Hepatocyte (in vitro differentiated cells): ENCODE data around the gene EPHB1. TPM values are rescaled to one million over a fixed set of nuclear protein-coding genes. Genes with fewer than 3 reads are reported as not detected.
A peak's percentile ranks its signal among the peaks of the same experiment; 100 is the strongest.

Experiments used
- DNase-seq: peaks from one replicate; pipeline ENCODE4 v3.0.0-alpha.2; 2016; ENCODE audit warnings: low spot score
- H2AFZ ChIP-seq: fragments of 200-600 bp; sonication (generic); 2 replicates; pipeline ENCODE4 v1.6.0; 2016; ENCODE audit warnings: antibody characterized with exemption, mild to moderate bottlenecking
- H3K27ac ChIP-seq: fragments of 200-600 bp; sonication (generic); 2 replicates; pipeline ENCODE4 v1.5.1; 2016; ENCODE audit warnings: mild to moderate bottlenecking
- H3K27me3 ChIP-seq: fragments of 200-600 bp; sonication (generic); 2 replicates; pipeline ENCODE4 v1.6.1; 2016
- H3K36me3 ChIP-seq: fragments of 200-600 bp; sonication (generic); replicated peaks from 2 replicates; pipeline ENCODE4 v1.5.1; 2016; ENCODE audit warnings: low read depth; ENCODE audit not compliant: insufficient read depth
- H3K4me1 ChIP-seq: fragments of 200-600 bp; sonication (generic); 2 replicates; pipeline ENCODE4 v1.5.1; 2016; ENCODE audit warnings: mild to moderate bottlenecking, moderate library complexity; ENCODE audit not compliant: insufficient read depth
- H3K4me2 ChIP-seq: fragments of 200-600 bp; sonication (generic); 2 replicates; pipeline ENCODE4 v1.6.0; 2016
- H3K4me3 ChIP-seq: fragments of 200-600 bp; sonication (generic); 2 replicates; pipeline ENCODE4 v1.5.1; 2016; ENCODE audit warnings: mild to moderate bottlenecking
- H3K79me2 ChIP-seq: fragments of 200-600 bp; sonication (generic); 2 replicates; pipeline ENCODE4 v1.6.0; 2017; ENCODE audit warnings: mild to moderate bottlenecking
- H3K9me2 ChIP-seq: fragments of 200-600 bp; sonication (generic); replicated peaks from 2 replicates; pipeline ENCODE4 v1.6.0; 2017; ENCODE audit warnings: mild to moderate bottlenecking; ENCODE audit not compliant: insufficient read depth
- H3K9me3 ChIP-seq: fragments of 200-600 bp; sonication (generic); 2 replicates; pipeline ENCODE4 v1.5.1; 2016; ENCODE audit warnings: low read depth, mild to moderate bottlenecking
- H4K20me1 ChIP-seq: fragments of 200-600 bp; sonication (generic); 2 replicates; pipeline ENCODE4 v1.6.0; 2016; ENCODE audit warnings: mild to moderate bottlenecking; ENCODE audit not compliant: insufficient read depth, poor library complexity, severe bottlenecking
- EZH2 ChIP-seq: fragments of 200-600 bp; sonication (generic); IDR thresholded peaks from 2 replicates; pipeline ENCODE4 v1.6.1; 2016; ENCODE audit warnings: antibody characterized with exemption, mild to moderate bottlenecking, borderline replicate concordance
- EZH2phosphoT487 ChIP-seq: fragments of 200-600 bp; sonication (generic); IDR thresholded peaks from one replicate; pipeline ENCODE4 v1.6.1; 2018; ENCODE audit warnings: antibody characterized with exemption, mild to moderate bottlenecking, low read depth, moderate library complexity; ENCODE audit not compliant: unreplicated experiment, severe bottlenecking
- WGBS: methylation state at CpG from one replicate; pipeline ENCODE4 v1.1.6; 2016; ENCODE audit warnings: low lambda C conversion rate; ENCODE audit errors: missing lambda C conversion rate; 5-methylcytosine and 5-hydroxymethylcytosine counted together
- polyA plus RNA-seq: library from polyadenylated mRNA; unstranded; fragments of >200 nt; fragmentation: Nextera tagmentation; extraction: Ambion mirVana; gene quantifications from 2 replicates; pipeline ENCODE4 v1.2.1, GENCODE V29; 2016
- total RNA-seq: library from RNA; depleted of rRNA; stranded (reverse); fragments of >200 nt; gene quantifications from 2 replicates; pipeline ENCODE4 v1.2.3, GENCODE V29; 2014
- TF ChIP-seq, protein P1 (sequence below): fragments of 200-600 bp; sonication (generic); IDR thresholded peaks from 2 replicates; pipeline ENCODE4 v1.5.1; 2016; ENCODE audit warnings: antibody characterized with exemption, mild to moderate bottlenecking; ENCODE audit not compliant: poor library complexity

Gene EPHB1
- total and polyA plus RNA-seq, 2 experiments from 2014 or later, result 3.3 to 5.6 TPM

DNA sequence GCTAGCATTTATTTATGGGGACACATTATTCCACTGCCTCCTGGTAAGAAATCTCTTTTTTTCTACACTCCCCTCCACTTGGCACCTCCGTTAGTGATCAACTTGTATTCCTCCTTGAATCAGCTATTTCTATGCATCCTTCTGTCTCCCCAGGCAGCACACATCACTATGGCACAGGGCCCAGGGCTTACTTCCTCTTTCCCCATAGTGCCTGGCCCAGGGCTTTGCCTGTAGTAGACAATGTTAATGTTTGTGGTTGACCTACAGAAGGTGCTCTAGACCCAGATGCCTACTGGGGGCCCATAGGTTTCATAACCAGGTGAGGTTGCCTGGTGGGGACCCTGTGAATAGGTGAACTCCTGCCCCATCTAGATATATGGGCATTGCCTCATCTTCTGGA lies 44.9 kb downstream of the EPHB1 start:
- no peak overlapping the region for H3K27ac ChIP-seq
- 84% methylated on average over 1 of the region's 1 CpG for WGBS
- H3K9me3 ChIP-seq, result no peaks in the 10 kb centered on the region
- no peak overlapping the region for H3K4me3 ChIP-seq
- no peak overlapping the region for H3K4me2 ChIP-seq
- no peaks in the 10 kb centered on the region for H3K4me1 ChIP-seq
- H2AFZ ChIP-seq, result no peak overlapping the region
- H3K36me3 ChIP-seq, result no peaks in the 10 kb centered on the region
- no peaks in the 10 kb centered on the region for H3K27me3 ChIP-seq
- H3K9me2 ChIP-seq, result no peaks in the 10 kb centered on the region
- H3K79me2 ChIP-seq, result no peaks in the 10 kb centered on the region
- H4K20me1 ChIP-seq, result no peaks in the 10 kb centered on the region
- TF ChIP-seq, protein P1, sequence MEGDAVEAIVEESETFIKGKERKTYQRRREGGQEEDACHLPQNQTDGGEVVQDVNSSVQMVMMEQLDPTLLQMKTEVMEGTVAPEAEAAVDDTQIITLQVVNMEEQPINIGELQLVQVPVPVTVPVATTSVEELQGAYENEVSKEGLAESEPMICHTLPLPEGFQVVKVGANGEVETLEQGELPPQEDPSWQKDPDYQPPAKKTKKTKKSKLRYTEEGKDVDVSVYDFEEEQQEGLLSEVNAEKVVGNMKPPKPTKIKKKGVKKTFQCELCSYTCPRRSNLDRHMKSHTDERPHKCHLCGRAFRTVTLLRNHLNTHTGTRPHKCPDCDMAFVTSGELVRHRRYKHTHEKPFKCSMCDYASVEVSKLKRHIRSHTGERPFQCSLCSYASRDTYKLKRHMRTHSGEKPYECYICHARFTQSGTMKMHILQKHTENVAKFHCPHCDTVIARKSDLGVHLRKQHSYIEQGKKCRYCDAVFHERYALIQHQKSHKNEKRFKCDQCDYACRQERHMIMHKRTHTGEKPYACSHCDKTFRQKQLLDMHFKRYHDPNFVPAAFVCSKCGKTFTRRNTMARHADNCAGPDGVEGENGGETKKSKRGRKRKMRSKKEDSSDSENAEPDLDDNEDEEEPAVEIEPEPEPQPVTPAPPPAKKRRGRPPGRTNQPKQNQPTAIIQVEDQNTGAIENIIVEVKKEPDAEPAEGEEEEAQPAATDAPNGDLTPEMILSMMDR, result no peak
- no peak for TF ChIP-seq EZH2
- TF ChIP-seq EZH2phosphoT487, result no peak
- no peak for DNase-seq

DNA sequence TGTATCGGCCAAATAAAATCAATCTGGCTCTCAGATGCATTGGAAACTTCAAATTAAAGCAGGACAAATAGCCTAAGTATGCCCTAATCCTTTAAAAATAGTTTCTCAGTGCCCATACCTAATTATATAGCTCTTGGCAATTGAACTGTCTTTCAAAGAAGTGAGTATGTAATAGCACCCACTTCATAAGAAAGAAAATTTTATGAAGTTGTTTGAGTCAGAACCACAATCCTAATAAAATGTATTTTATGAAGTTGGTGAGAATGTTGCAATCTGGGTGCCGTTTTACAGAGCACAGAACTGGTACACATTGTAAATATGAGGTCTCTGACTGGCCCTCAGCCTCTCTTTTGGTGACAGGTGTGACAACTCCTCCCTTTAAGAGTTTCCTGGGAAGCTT lies 45.4 kb downstream of the EPHB1 start:
- TF ChIP-seq EZH2, result no peak
- TF ChIP-seq EZH2phosphoT487, result no peak
- TF ChIP-seq, protein P1, result no peak
- WGBS, result 78% methylated on average over 2 of the region's 2 CpGs

DNA sequence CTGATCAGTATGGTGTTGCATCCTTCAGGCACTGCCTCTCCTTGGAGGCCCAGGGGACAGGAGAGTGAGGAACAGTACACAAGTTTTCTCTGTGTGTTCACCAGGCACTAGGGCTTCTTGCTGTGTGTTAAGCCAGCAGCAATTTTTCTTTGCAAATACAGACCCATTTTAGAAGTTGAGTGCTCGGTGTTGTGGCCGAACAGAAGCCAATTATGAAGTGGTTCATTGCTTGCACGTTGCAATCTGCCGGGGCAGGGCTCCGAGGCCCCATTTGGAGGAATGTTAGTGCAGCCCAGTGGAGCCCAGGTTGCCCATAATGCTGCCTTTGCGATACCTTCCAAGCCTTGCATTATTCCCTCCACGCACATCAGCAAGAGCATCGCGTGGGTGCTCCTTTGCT lies 51.0 kb downstream of the EPHB1 start:
- no peaks in the 10 kb centered on the region for H3K4me1 ChIP-seq
- H3K36me3 ChIP-seq, result no peaks in the 10 kb centered on the region
- H3K4me3 ChIP-seq, result no peak overlapping the region
- H2AFZ ChIP-seq, result no peak overlapping the region
- 91% methylated on average over 9 of the region's 9 CpGs for WGBS
- no peaks in the 10 kb centered on the region for H4K20me1 ChIP-seq
- H3K27me3 ChIP-seq, result no peaks in the 10 kb centered on the region
- H3K4me2 ChIP-seq, result no peak overlapping the region
- no peaks in the 10 kb centered on the region for H3K79me2 ChIP-seq
- TF ChIP-seq, protein P1, result no peak
- TF ChIP-seq EZH2, result no peak
- no peak for TF ChIP-seq EZH2phosphoT487
- H3K9me3 ChIP-seq, result no peaks in the 10 kb centered on the region
- no peaks in the 10 kb centered on the region for H3K9me2 ChIP-seq
- H3K27ac ChIP-seq, result no peak overlapping the region
- no peak for DNase-seq

More for the DNA sequence above, 45.4 kb downstream of the EPHB1 start:
- Histone ChIP-seq H3K27ac (no peak overlapping the region), H3K9me2 (no peaks in the 10 kb centered on the region), H2AFZ (no peak overlapping the region), H3K4me2 (no peak overlapping the region), H3K36me3 (no peaks in the 10 kb centered on the region), H3K79me2 (no peaks in the 10 kb centered on the region), H3K4me1 (no peaks in the 10 kb centered on the region), H3K27me3 (no peaks in the 10 kb centered on the region), H3K4me3 (no peak overlapping the region), H3K9me3 (no peaks in the 10 kb centered on the region), H4K20me1 (no peaks in the 10 kb centered on the region)
- DNase-seq, result no peak

DNA sequence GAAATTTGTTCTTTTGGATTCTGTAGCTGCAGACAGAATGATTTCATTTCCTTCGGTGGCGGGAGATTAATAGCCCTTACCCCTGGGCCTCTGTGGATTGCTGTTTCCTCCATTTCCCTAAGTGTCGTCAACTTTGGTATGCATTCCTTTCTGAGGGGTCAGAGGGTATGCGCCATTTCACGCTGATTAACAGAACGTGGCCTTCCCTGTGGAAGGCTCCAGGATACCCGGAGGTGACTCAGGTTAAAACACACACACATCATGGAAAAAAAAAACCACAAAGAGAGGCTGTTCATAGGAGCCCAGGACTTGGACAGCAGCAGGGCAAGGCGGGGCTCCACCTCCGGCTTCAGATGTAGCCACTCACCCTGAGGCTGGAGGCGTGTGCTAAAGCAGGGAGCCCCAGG lies 51.9 kb downstream of the EPHB1 start:
- no peaks in the 10 kb centered on the region for H3K4me1 ChIP-seq
- peak; percentile 69 for DNase-seq
- no peaks in the 10 kb centered on the region for H3K36me3 ChIP-seq
- TF ChIP-seq, protein P1, result no peak
- TF ChIP-seq EZH2phosphoT487 (no peak), EZH2 (no peak)
- peak overlapping the region; percentile 60 for H3K27ac ChIP-seq
- H3K79me2 ChIP-seq, result no peaks in the 10 kb centered on the region
- H3K27me3 ChIP-seq, result no peaks in the 10 kb centered on the region
- WGBS, result 45% methylated on average over 10 of the region's 10 CpGs
- no peak overlapping the region for H3K4me2 ChIP-seq
- H3K4me3 ChIP-seq, result no peak overlapping the region
- H2AFZ ChIP-seq, result no peak overlapping the region
- no peaks in the 10 kb centered on the region for H3K9me3 ChIP-seq
- no peaks in the 10 kb centered on the region for H3K9me2 ChIP-seq
- H4K20me1 ChIP-seq, result no peaks in the 10 kb centered on the region
